D341Med (cell line): ENCODE results near the gene POMGNT2.
"Not testable (repeated sequence)": the region's sequence is repeated elsewhere in the genome, so short reads cannot be mapped to it uniquely, and the experiment has no call there.

Source experiments
- DNase-seq: peaks from one replicate; pipeline ENCODE4 v3.0.0; 2012; ENCODE audit warnings: low spot score

POMGNT2 gene

DNA sequence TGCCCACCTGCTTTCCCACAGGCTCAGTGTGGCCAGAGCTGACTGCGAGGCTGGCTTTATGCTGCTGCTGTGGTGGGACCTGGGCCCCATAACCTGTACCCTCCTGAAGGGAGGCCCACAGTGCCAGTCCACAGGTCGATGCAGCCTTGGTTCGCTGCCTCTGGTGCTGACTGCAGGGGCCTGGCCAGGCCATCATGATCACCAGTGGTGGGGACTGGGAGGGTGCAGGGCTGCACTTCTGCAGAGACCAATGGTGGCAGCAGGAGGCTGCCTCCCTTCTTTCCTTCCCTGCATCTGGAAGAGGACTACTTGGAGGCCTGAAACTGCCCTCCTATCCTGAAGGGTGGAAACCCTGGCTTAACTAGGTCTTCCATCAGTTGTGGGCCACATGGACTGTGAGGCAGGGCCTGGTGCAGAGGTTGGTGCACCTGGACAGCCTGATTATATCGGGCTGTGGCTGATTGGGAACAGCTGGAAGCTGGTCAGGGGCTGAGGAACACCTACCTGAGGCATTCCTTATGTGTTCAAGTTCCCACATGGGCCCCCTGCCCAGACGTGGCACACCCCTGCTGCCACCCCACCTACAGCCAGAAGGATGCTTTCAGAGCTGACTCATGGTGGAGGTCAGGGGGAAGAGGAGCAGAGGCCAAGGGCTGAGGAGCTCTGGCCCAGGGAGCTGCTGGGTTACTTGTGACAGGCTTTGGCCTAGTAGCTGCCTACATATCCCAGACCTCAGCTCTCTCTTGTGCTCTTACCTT is 29.8 kb downstream of the POMGNT2 start:
- DNase-seq, result no peak

DNA sequence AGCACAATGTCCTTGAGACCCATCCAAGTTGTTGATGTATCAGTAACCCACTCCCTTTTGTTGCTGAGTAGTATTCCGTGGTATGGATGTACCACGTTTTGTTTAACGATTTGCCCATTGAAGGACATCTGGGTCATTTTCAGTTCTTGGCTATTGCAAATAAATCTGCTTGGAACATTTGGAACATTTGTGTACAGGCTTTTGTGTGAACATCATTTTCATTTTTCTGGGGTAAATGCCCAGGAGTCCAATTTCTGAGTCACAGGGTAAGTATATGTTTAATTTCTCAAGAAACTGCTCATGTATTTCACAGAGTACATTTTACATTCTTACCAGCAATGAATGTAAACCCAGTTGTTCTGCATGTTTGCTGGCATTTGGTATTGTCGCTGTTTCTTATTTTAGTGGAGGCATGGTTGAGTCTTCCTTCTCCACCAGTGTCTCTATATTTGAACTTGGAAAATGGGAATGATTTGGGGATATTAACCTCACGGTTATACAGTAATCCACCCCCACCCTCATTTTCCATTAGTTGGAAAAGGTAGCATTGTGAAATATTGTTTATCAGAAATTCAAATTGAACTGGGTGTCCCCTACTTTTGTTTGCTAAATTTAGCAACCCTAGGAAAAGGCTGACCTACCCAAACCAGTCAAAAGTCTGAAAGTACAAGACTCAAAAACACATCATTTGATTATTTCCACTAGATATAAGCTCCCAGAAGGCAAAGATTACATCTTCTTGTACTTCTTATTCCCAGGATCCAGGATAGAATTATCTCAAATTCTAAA is 30.8 kb downstream of the POMGNT2 start:
- DNase-seq, result no peak

DNA sequence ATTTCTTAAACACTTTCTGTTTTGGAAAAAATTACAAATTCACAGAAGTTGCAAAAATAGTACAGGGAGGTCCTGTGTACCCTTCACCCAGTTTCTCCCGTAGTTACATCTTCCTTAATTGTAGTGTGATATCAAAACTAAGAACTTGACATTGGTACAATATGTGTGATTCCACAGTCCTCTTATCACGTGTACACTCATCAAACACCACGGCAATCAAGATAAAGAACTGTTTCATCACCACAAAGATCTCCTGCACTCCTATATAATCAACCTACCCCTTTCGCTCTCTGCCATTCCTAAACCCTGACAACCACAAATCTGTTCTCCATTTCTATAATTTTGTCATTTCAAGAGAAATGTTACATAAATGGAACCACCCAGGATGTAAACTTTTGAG is 31.4 kb downstream of the POMGNT2 start:
- DNase-seq, result no peak

DNA sequence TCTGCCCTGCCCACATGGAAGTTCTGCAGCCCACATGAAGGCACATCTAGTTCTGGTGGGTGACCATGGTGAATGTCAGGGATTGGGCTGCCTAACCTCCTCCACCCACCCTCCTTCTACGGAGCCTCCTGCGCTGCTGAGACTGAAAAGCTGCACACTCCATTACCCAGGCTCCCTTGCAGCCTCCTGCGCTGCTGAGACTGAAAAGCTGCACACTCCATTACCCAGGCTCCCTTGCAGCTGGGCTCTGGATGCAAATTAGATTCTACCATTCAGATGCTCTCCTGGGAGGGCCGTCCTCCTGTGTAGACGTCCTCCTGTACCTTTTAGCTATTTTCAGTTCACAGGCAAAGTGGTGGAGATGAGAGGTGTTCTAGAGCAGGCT is 32.1 kb downstream of the POMGNT2 start:
- DNase-seq, result no peak

DNA sequence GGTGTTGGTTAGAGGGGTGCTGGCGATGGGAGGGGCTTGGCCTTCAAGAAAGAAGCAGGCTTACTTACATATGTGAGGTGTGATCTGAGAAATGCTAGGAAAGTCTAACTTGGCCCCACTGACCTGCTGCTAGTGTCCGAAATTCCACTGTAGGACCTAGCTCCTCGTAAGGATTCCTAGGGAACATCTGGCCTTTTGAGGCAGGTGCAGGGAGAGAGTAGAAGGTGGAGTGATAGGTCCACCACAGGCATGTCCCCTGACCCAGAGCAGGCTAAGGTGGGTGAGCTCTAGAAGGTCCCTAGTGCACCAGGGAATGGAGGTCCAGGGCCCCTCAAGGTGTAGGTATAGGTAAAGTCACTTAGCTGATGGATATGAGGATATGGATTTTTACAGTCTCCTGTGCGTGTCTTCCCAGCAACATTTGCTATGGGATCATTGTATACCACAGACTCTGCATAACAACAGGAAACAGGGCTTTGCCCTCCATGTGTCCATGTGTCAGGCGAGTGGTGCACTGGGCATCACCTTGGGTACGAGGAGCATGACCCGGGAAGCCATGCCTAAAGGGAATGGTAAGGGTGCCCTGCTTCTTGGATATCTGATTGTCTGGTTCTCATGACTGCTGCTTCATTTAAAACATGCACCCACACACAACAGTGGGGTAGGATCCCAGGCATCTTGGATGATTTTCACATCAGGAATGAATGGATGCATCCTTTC is 32.6 kb downstream of the POMGNT2 start:
- DNase-seq, result no peak

DNA sequence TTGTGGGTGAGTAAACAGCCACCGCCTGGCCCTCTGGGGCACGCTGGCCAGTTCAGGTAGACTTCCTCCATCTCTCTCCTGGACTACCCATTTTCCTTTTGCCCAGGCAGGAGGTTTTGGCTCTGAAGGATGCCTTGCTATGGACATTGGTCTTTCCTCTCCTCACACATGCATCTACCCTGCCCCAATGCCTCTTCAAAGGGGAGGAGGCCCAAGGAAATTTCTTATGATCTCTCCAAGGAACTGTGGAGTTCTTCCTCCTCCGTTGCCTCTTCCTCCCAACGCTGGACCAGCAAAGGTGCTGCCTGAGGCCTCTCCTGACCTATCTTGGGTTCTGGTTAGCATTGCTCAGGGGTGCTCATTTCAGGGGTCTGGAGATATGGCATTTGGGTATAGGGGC is 33.5 kb downstream of the POMGNT2 start:
- DNase-seq, result no peak

DNA sequence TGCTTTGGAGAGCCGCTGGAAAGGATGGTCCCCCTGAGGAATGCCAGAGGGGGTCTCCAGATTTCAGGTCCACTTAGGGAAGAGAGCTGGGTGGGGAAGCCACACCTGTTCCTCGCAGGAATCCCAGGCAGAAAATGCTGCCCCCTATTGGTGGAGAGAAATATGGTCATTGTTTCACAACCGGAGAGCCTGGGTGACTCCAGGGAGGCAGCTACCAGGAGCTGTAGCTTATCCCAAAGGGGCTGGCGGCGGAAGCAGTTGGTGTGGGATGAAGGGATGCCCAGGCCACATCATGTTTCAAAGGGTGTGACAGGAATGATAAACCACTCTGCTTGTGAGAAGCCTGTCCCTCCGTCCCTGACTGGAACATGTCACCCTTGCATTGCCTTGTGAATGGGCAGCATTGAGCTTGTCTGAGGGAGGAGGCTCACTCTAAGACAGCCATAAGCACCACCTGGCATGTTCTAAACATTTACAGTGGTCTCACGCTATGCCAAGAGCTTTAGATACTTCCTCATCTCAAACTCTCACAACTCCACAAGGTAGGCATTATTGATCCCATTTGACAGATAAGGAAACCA is 34.5 kb downstream of the POMGNT2 start:
- no peak for DNase-seq

DNA sequence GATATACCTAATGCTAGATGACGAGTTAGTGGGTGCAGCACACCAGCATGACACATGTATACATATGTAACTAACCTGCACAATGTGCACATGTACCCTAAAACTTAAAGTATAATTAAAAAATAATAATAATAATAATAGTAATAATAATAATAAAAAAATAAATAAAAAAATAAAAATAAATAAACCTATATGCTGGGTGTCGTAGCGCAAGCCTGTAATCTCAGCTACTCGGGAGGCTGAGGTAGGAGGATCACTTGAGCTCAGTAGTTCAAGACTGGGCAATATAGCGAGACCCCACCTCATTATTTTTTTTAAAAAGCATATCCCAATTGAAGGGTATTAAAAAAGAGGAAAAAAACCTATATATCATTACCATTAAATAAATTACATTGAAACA is 35.2 kb downstream of the POMGNT2 start:
- DNase-seq, result not testable (repeated sequence)

DNA sequence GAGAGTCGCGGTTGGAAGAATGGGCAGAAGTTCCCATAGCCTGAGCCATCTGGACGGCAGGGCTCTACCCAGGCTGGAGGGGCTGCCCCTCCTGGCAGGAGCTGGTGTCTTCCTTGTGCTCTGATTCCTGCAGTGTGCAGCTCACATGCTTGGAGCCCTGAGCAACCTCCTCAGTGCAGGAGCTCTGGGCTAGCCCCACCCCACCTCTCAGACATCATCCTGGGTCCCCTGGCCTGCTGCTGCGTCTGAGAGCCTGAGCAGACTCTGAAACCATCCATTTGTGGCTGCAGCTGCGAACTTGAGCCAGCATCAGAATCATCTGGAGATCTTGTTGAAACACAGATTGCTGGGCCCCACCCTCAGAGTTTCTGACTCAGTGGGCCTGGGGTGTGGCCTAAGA is 42.8 kb downstream of the POMGNT2 start:
- no peak for DNase-seq

DNA sequence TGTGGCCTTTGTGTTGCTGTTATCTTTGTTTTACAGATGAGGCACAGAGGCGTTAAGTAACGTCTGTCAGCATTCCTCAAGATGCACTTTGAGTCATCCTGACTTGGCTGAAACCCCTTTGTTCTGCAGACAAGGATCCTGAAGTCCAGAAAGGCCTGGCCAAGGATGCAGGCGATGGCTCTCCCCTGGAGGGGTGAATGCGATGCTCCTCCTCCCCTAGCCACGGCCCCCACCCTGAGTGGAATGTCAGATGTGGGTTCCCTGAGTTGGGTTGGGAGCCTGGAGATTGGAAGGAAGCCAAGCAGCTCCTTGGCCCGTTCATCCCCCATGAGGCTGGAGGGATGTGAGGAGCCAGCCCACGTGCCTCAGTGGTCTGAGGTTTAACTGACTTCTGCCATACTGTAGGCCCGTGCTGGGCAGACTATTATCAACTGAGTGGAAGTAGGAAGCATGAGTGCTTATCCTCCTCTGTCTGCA is 43.3 kb downstream of the POMGNT2 start:
- no peak for DNase-seq

DNA sequence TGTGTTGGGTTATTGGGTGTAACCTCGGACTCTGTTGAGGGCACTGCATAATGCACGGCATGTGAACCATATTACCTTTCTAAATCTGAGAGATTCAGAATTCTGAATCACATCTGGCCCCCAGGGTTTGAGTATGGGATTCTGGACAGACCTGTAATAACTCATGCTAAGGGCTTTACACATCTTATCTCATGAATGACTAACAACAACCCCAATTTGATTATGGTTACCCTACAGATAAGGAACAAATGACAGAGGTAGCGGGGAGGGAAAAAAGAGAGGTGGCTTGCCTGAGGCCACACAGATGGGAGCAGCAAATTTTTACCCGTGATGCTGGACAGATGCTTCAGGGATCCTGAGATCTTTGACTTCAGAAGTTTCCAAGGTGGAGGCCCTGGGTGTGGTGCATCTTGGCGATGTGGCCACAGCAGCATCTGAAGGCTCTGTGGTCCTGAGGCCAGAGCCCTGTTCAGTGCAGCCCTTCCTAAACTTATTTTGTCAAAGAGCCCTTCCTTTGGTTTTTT is 43.8 kb downstream of the POMGNT2 start:
- no peak for DNase-seq

DNA sequence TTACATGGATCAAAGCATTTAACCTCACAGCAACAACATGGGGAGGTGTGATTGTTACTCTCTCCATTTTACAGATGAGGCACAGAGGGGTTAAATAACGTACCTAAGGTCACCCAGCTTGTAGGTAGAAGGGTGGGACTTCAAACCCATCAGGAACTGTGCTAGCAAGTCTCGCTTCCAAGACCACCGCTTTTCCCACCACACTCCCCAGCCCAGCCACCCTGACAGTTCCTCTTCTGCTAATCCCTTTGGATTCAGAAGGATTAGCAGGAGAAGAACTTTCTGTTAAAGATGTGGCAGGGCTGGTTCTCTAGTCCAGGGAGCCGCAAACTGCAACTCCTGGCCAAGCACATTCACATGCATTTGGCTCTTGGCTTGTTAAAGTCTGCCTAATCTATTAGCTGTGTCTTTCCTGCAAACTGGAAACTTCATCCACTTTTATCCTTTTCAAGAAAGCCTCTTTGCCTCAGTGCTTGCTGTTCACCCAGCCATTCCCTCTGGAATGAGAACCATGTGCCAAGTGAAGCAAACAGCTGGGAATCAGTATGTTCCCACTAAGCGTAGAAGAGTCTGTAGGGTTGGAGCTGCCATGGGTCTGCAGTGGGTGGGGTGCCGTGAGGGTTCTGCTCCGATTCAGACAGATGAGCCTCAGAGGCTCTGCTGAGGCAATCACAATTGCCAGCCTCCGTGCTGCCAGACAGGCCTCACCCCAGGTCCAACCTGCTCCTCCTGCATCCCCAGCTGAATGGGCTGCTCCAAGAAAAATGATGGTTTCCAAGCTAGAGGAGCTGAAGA is 44.6 kb downstream of the POMGNT2 start:
- DNase-seq, result no peak

DNA sequence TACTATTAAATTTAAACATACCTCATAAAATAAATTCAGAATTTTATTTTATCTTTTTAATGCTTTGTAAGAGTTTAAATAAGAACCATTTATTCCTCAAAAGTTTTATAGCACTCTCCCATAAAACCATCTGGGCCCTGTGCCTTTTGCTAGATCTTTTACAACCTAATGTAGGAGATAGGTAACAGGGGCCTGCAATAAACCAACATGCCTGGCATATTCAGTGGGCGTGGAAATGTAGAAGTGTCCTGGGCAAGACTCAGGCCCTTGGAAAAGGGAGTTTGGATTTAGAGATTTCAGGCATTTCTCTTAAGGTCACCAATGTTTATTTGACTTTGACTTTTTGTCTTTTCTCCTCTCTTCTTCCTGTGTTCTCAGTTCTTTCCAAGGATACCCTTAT is 46.4 kb downstream of the POMGNT2 start:
- DNase-seq, result no peak

DNA sequence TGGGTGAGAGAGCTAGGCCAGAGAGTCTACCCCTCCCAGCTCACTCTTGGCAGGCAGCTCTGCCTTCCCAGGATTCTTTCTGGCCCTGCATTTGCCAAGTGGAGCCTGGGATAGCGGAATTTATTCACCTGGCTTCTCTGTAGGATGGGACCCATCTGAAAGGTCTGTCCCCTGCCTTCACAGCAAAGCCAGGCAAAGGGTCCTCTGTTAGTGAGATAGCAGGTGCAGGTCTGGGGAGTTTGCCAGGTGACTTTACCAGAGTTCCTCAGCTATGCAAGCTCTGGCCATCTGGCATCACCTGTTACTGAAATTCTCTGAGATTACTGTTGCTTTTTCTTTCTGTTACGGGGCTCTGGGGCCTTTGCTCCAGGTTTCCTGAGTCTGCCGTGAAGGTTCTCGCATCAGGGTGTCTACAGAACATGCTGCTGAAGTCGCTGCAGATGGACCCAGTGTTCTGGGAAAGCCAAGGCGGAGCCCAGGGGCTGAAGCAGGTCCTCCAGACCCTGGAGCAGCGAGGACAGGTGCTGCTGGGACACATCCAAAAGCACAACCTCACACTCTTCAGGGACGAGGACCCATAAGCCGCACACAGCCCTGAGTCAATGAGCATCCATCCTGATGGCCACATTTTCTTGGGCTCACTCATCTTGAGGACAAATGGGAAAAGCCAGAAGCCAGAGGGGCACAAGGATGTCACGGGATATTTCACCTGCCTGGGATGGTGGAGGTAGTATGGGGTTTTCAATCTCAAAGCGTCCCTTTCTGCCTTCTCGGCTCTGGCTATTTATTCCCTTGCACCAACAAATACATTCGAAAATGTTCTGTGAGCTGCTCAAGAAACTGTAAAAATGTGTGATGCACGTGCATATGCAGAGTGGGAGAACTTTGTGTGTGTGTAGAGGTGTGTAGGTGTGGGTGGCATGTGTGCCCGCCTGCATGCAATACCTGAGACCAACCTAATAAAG is 49.8 kb downstream of the POMGNT2 start:
- no peak for DNase-seq

DNA sequence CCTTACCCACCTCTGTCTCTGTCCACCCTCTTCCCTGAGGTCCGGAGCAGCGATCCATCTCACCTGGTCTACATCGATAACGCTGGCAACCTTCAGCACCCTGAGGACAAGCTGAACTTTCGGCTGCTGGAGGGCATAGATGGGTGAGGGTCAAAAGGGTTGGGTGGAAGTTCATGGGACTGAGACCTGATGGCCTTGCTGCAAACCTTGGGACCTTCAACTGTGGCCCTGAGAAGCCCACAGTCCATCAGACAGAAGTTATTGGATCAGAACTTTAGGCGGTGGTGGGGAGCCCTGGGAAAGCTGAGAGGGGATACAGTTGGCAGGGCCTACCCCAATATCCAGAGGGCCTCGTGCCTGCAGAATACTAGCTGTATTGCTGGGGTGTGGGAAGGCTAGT is 50.5 kb downstream of the POMGNT2 start:
- no peak for DNase-seq

DNA sequence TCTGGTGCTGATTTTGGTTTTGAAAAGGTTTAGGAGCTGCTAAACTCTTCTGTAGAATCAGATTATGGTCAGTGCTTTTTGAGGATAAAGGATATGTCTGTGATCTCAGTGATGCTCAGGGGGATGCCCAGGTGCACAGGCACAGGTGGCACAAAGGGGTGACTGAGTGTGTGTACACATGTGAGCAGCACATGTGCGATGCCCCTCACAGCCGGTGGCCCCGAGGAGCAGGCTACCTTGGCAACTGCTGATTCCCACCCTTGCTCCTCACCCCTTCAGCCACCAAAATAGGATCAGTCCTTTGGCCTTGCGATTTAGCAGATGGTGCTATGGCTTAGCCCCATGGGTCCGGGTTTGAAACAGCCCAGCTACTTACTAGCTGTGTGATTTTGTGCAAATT is 51.1 kb downstream of the POMGNT2 start:
- no peak for DNase-seq

DNA sequence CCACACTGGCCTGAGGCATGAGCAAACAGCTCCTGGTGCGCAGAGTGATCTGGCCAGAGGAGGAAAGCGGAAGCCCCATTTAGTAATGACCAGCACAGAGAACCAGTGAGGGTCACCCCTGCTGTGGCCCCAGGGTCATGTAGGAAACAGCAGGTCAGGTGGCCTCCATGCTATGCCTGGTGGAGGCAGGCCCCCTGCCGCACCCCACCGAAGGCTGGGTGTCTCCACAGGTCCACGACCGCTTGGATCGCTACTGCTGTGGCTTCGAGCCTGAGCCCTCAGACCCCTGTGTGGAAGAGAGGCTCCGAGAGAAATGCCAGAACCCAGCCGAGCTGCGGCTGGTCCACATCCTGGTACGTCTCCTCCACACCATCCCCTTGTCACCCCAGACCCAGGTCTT is 52.6 kb downstream of the POMGNT2 start:
- no peak for DNase-seq

DNA sequence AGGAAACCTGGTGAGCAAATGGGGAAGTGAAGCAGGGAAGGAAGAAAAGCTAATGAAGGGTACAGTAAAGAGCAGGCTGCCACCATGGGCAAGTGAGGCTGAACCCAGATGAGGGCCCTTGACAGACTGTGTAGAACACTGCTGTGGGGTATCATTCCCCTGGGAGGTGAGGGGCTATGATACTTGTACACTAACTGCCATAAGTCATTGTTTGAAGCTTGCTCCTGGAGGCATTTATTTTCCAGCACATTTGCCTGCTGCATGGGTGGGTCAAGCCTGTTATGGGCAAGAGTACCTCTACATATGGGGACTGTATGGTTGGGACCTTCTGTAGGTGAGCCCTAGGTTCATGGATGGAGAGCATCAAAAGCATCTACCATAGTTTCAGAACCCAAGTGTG is 57.4 kb downstream of the POMGNT2 start:
- no peak for DNase-seq

DNA sequence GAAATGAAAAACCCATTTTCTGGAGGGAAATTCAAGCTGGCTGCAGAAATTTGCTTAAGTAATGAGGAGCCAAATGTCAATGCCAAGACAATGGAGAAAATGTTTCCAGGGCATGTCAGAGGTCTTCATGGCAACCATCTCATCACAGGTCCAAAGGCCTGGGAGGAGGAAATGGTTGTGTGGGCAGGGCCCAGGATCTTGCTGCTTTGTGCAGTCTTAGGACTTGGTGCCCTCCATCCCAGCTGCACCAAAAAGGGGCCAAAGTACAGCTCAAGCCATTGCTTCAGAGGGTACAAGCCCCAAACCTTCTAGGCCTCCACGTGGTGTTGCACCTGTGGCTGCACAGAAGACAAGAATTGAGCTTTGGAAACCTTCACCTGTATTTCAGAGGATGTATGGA is 59.3 kb downstream of the POMGNT2 start:
- DNase-seq, result no peak

DNA sequence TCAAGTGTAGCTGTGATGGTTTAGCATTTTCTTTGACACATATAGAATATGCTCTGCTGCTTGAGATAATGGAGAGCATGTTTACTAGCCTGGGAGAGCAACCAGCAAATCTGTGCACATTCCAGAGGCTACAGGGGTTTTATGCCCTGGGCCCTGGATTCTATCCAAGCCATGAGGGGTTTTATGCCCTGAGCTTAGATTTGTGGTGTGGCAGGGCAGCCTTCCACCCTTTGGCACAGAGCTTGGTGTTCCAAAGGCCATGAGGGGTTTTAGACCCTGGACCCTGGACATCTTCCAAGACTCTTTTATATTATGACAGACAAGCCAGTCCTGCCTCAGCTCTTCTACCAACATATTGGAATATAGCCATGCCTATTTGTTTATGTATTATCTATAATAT is 60.8 kb downstream of the POMGNT2 start:
- DNase-seq, result not testable (repeated sequence)
